Body of pancreas (tissue), 4 donors: ENCODE results near the gene IL1RAPL2. TPM values are rescaled to one million over a fixed set of nuclear protein-coding genes. Genes with fewer than 3 reads are reported as not detected.
"Not testable (repeated sequence)": the region's sequence is repeated elsewhere in the genome, so short reads cannot be mapped to it uniquely, and the experiment has no call there.

Source experiments
- ATAC-seq: fragments of 150-250 bp; one replicate; pipeline ENCODE4 v1.9.1; 2016
- DNase-seq, 4 donors: peaks; one replicate each; pipeline ENCODE4 v3.0.0-alpha.2; 2019
- H3K27ac ChIP-seq, 4 donors: fragments of 200-600 bp; sonication (generic); 1 replicate in 3 of 4; 2 replicates in 1 of 4; pipeline versions ENCODE4 v1.5.1 to v1.6.1; 2016 to 2019; ENCODE audit warnings: mild to moderate bottlenecking in 1 of 4, mixed read lengths in 1 of 4, moderate library complexity in 1 of 4
- H3K27me3 ChIP-seq, 2 donors: fragments of 200-600 bp; sonication (generic); one replicate each; pipeline ENCODE4 v1.6.0; 2016; ENCODE audit warnings: mild to moderate bottlenecking in 1 of 2
- H3K36me3 ChIP-seq, 2 donors: fragments of 200-600 bp; sonication (generic); replicated peaks in 1 of 2; 2 replicates each; pipeline ENCODE4 v1.5.1; 2016; ENCODE audit warnings: low read depth in 2 of 2; ENCODE audit not compliant: insufficient read depth in 1 of 2
- H3K4me1 ChIP-seq: fragments of 200-600 bp; sonication (generic); one replicate; pipeline ENCODE4 v1.6.0; 2016
- H3K4me3 ChIP-seq, 2 donors: fragments of 200-600 bp; sonication (generic); 1 replicate in 1 of 2; 2 replicates in 1 of 2; pipeline ENCODE4 v1.5.1; 2016 to 2019
- H3K9me3 ChIP-seq, 3 donors: fragments of 200-600 bp; sonication (generic); 1 replicate in 2 of 3; 2 replicates in 1 of 3; pipeline ENCODE4 v1.5.1; 2016
- CTCF ChIP-seq, 7 experiments: fragments of 450-650 bp in 4 of 7; fragments of 200-600 bp in 3 of 7; sonication (generic) in 3 of 7; IDR thresholded peaks; one replicate each; pipeline ENCODE4 v1.5.1; 2016 to 2019; ENCODE audit warnings: antibody characterized with exemption in 7 of 7
- POLR2A ChIP-seq, 3 donors: fragments of 450-650 bp; IDR thresholded peaks; one replicate each; pipeline ENCODE4 v1.6.1; 2016; ENCODE audit warnings: antibody characterized with exemption in 3 of 3, mild to moderate bottlenecking in 2 of 3
- WGBS, 2 donors: methylation state at CpG; one replicate each; pipeline ENCODE4 v1.1.5; 2017; 5-methylcytosine and 5-hydroxymethylcytosine counted together
- intact Hi-C: fragments of 100-400 bp; cut with DNase I; formaldehyde crosslinking; loops from one replicate; pipeline ENCODE4 v1.15.1; 2023
- total RNA-seq, 2 donors: library from RNA; depleted of rRNA; stranded (reverse); fragments of >200 nt; gene quantifications; one replicate each; pipeline ENCODE4 v1.1.0, GENCODE V29; 2016

IL1RAPL2 gene
- total RNA-seq, 2 donors from 2014 or later: not detected

- Histone ChIP-seq H3K27me3 (no peaks in the 10 kb centered on the region), H3K36me3 (no peaks in the 10 kb centered on the region), H3K4me3 (no peak overlapping the region), H3K9me3 (no peaks in the 10 kb centered on the region), H3K27ac (no peak overlapping the region), H3K4me1 (peaks cover 11% of the 10 kb centered on the region)
- no peak for TF ChIP-seq POLR2A (IDR thresholded peaks at IDR 0.05)
- peak in 3 of 7 experiments; percentile 12 to 25 (median 21) for TF ChIP-seq CTCF (IDR thresholded peaks at IDR 0.05)
- intact Hi-C loops: no loop called here
- WGBS, 2 donors: 6 to 15% methylated on average over 3 of the region's 3 CpGs
- peak in 1 of 4 donors; percentile 7 for DNase-seq
- no peak for ATAC-seq
Measured at GRCh38 chrX:104668550-104668949, 102.6 kb downstream of the IL1RAPL2 start.

GRCh38 chrX:104669063-104669462, 103.1 kb downstream of the IL1RAPL2 start:
- Histone ChIP-seq H3K27me3 (no peaks in the 10 kb centered on the region), H3K4me1 (peaks cover 11% of the 10 kb centered on the region), H3K27ac (no peak overlapping the region), H3K4me3 (no peak overlapping the region), H3K9me3 (no peaks in the 10 kb centered on the region), H3K36me3 (no peaks in the 10 kb centered on the region)
- 57 to 61% methylated on average over 4 of the region's 4 CpGs for WGBS, 2 donors
- ATAC-seq (no peak), DNase-seq (no peak)
- TF ChIP-seq POLR2A (IDR thresholded peaks at IDR 0.05) (no peak), CTCF (IDR thresholded peaks at IDR 0.05) (no peak)
- intact Hi-C loops: no loop called here

GRCh38 chrX:104670051-104670450, 104.1 kb downstream of the IL1RAPL2 start:
- TF ChIP-seq POLR2A (IDR thresholded peaks at IDR 0.05) (no peak), CTCF (IDR thresholded peaks at IDR 0.05) (no peak)
- ATAC-seq (peak; percentile 72), DNase-seq (peak; percentile 37 to 63 (median 52))
- Histone ChIP-seq H3K36me3 (no peaks in the 10 kb centered on the region), H3K27ac (no peak overlapping the region), H3K4me1 (peaks cover 11% of the 10 kb centered on the region), H3K9me3 (no peaks in the 10 kb centered on the region), H3K27me3 (no peaks in the 10 kb centered on the region), H3K4me3 (no peak overlapping the region)
- WGBS, 2 donors: 7 to 11% methylated on average over 3 of the region's 4 CpGs
- intact Hi-C loops: no loop called here

- intact Hi-C loops, DNase-seq, H3K4me1 ChIP-seq, H3K4me3 ChIP-seq, H3K9me3 ChIP-seq, H3K27ac ChIP-seq, H3K27me3 ChIP-seq, H3K36me3 ChIP-seq, ATAC-seq: not testable (repeated sequence)
- WGBS, 2 donors: 81 to 84% methylated on average over 13 to 18 of the region's 18 CpGs
Measured at GRCh38 chrX:104677517-104677916, 111.5 kb downstream of the IL1RAPL2 start.

GRCh38 chrX:104679175-104679574, 113.2 kb downstream of the IL1RAPL2 start:
- no peak for ATAC-seq
- Histone ChIP-seq H3K36me3 (no peaks in the 10 kb centered on the region), H3K9me3 (no peaks in the 10 kb centered on the region), H3K4me3 (no peak overlapping the region), H3K27ac (no peak overlapping the region), H3K4me1 (no peaks in the 10 kb centered on the region), H3K27me3 (no peaks in the 10 kb centered on the region)
- DNase-seq: no peak
- WGBS, 2 donors: 74 to 77% methylated on average over 2 of the region's 2 CpGs
- TF ChIP-seq POLR2A (IDR thresholded peaks at IDR 0.05): no peak
- no peak for TF ChIP-seq CTCF (IDR thresholded peaks at IDR 0.05)
- intact Hi-C loops: no loop called here
